SK-N-SH (cell line): ENCODE results near the gene KLC1. TPM values are rescaled to one million over a fixed set of nuclear protein-coding genes. Genes with fewer than 3 reads are reported as not detected.

Source experiments
- CTCF ChIA-PET: fragments of 300-600, 350-600 bp; formaldehyde crosslinking; extraction: SDS; loops from one replicate; lab custom pipeline; 2021; lab: Yijun Ruan, JAX
- POLR2A ChIA-PET: fragments of 350-600 bp; sonication (Branson Sonifier 250); formaldehyde crosslinking; extraction: SDS; loops from one replicate; lab custom pipeline; 2020; ENCODE audit warnings: antibody characterized with exemption, inconsistent platforms; lab: Yijun Ruan, JAX
- DNase-seq: peaks from one replicate; pipeline ENCODE4 v3.0.0; 2012
- H2AFZ ChIP-seq: fragments of 200-600 bp; sonication (generic); 2 replicates; pipeline ENCODE4 v1.8.1; 2016; ENCODE audit warnings: antibody characterized with exemption, mild to moderate bottlenecking, low read depth
- H3F3A ChIP-seq: fragments of 200-600 bp; sonication (generic); replicated peaks from 2 replicates; pipeline ENCODE3; 2016; ENCODE audit warnings: antibody characterized with exemption, mild to moderate bottlenecking; ENCODE audit not compliant: insufficient read depth
- H3K27ac ChIP-seq, 2 experiments: fragments of 200-500 bp in 1 of 2; fragments of 200-600 bp in 1 of 2; sonication (Bioruptor generic) in 1 of 2; sonication (generic), shearing (Covaris generic) in 1 of 2; 2 replicates each; pipeline versions ENCODE4 v1.5.1 to v1.6.1; 2014 to 2016; ENCODE audit warnings: low read depth in 2 of 2, inconsistent platforms in 1 of 2, low read length in 1 of 2, mild to moderate bottlenecking in 1 of 2, mixed read lengths in 1 of 2
- H3K27me3 ChIP-seq: fragments of 200-600 bp; sonication (generic), shearing (Covaris generic); 2 replicates; pipeline ENCODE4 v1.6.1; 2016; ENCODE audit warnings: mixed run types; ENCODE audit not compliant: insufficient read depth
- H3K36me3 ChIP-seq, 2 experiments: fragments of 200-500 bp in 1 of 2; fragments of 200-600 bp in 1 of 2; sonication (Bioruptor generic) in 1 of 2; sonication (generic) in 1 of 2; replicated peaks in 1 of 2; 2 replicates each; pipeline versions ENCODE3 to v1.5.1; 2014 to 2016; ENCODE audit warnings: low read length in 1 of 2, mild to moderate bottlenecking in 1 of 2; ENCODE audit not compliant: insufficient read depth in 2 of 2, control insufficient read depth in 1 of 2
- H3K4me1 ChIP-seq, 2 experiments: fragments of 200-500 bp in 1 of 2; fragments of 200-600 bp in 1 of 2; sonication (Bioruptor generic) in 1 of 2; sonication (generic), shearing (Covaris generic) in 1 of 2; 2 replicates each; pipeline versions ENCODE4 v1.5.1 to v1.6.1; 2014 to 2016; ENCODE audit warnings: low read depth in 1 of 2, low read length in 1 of 2, mixed run types in 1 of 2; ENCODE audit not compliant: insufficient read depth in 2 of 2, control insufficient read depth in 1 of 2
- H3K4me2 ChIP-seq: fragments of 200-600 bp; sonication (generic), shearing (Covaris generic); 2 replicates; pipeline ENCODE4 v1.6.1; 2017; ENCODE audit warnings: mixed run types
- H3K4me3 ChIP-seq, 2 experiments: fragments of 200-500 bp in 1 of 2; fragments of 200-600 bp in 1 of 2; sonication (Bioruptor generic) in 1 of 2; sonication (generic), shearing (Covaris generic) in 1 of 2; 2 replicates each; pipeline versions ENCODE4 v1.5.1 to v1.8.1; 2014 to 2016; ENCODE audit warnings: low read depth in 2 of 2, inconsistent platforms in 1 of 2, low read length in 1 of 2, mild to moderate bottlenecking in 1 of 2, mixed read lengths in 1 of 2, moderate library complexity in 1 of 2
- H3K79me2 ChIP-seq: fragments of 200-600 bp; sonication (generic); 2 replicates; pipeline ENCODE4 v1.8.1; 2017; ENCODE audit warnings: mild to moderate bottlenecking; ENCODE audit not compliant: insufficient read depth
- H3K9ac ChIP-seq: fragments of 200-600 bp; sonication (generic); 2 replicates; pipeline ENCODE4 v1.6.1; 2017; ENCODE audit warnings: mixed run types
- H3K9me2 ChIP-seq: fragments of 200-600 bp; sonication (generic); 2 replicates; pipeline ENCODE4 v1.6.1; 2017; ENCODE audit warnings: mixed run types
- H3K9me3 ChIP-seq: fragments of 200-600 bp; sonication (generic); 2 replicates; pipeline ENCODE4 v1.6.1; 2017; ENCODE audit warnings: mixed run types, mild to moderate bottlenecking, moderate library complexity
- H4K20me1 ChIP-seq: fragments of 200-600 bp; sonication (generic); 2 replicates; pipeline ENCODE4 v1.6.1; 2017; ENCODE audit warnings: mild to moderate bottlenecking, mixed run types; ENCODE audit not compliant: insufficient read depth
- ELF1 ChIP-seq: IDR thresholded peaks from 2 replicates; pipeline ENCODE4 v1.4.0; 2012
- EZH2phosphoT487 ChIP-seq: fragments of 200-600 bp; sonication (generic); IDR thresholded peaks from 2 replicates; pipeline ENCODE4 v1.6.1; 2017; ENCODE audit warnings: low read depth, mixed run types, mild to moderate bottlenecking, antibody characterized with exemption, moderate library complexity, borderline replicate concordance
- FOXJ3 ChIP-seq: sonication (generic); formaldehyde crosslinking; IDR thresholded peaks from 2 replicates; pipeline ENCODE4 v1.5.1; 2020; ENCODE audit warnings: mild to moderate bottlenecking, missing genetic modification reagents
- GABPA ChIP-seq: IDR thresholded peaks from 2 replicates; pipeline ENCODE4 v1.4.0; 2012; ENCODE audit warnings: low read depth, mild to moderate bottlenecking
- GATA2 ChIP-seq: sonication (generic); formaldehyde crosslinking; IDR thresholded peaks from 2 replicates; pipeline ENCODE4 v1.5.0; 2020; ENCODE audit warnings: mild to moderate bottlenecking, missing genetic modification reagents
- MEF2A ChIP-seq: IDR thresholded peaks from 2 replicates; pipeline ENCODE4 v1.4.0; 2012; ENCODE audit warnings: low read depth, borderline replicate concordance
- MXI1 ChIP-seq: IDR thresholded peaks from 2 replicates; pipeline ENCODE4 v1.6.1; 2012; ENCODE audit warnings: mild to moderate bottlenecking, low read depth, low read length, improper control_type of control experiment
- NFIC ChIP-seq: IDR thresholded peaks from 2 replicates; pipeline ENCODE4 v1.4.0; 2012; ENCODE audit warnings: borderline replicate concordance
- NRF1 ChIP-seq: IDR thresholded peaks from 2 replicates; pipeline ENCODE4 v1.6.1; 2012; ENCODE audit warnings: low read depth, mild to moderate bottlenecking, low read length
- RCOR1 ChIP-seq: fragments of 150-350 bp; IDR thresholded peaks from 2 replicates; pipeline ENCODE4 v1.6.1; 2017; ENCODE audit warnings: antibody characterized with exemption, low read length
- RFX5 ChIP-seq: IDR thresholded peaks from 2 replicates; pipeline ENCODE4 v1.6.1; 2012; ENCODE audit warnings: mild to moderate bottlenecking, improper control_type of control experiment, low read length
- SMC3 ChIP-seq: IDR thresholded peaks from 2 replicates; pipeline ENCODE4 v1.6.1; 2012; ENCODE audit warnings: low read depth, low read length, improper control_type of control experiment
- TCF12 ChIP-seq: IDR thresholded peaks from 2 replicates; pipeline ENCODE4 v1.4.0; 2012
- YY1 ChIP-seq: IDR thresholded peaks from 2 replicates; pipeline ENCODE4 v1.4.0; 2012; ENCODE audit warnings: low read depth, mild to moderate bottlenecking
- WGBS: methylation state at CpG from one replicate; pipeline ENCODE4 v1.1.6; 2017; ENCODE audit warnings: low lambda C conversion rate; 5-methylcytosine and 5-hydroxymethylcytosine counted together
- polyA plus RNA-seq, 3 experiments: library from polyadenylated mRNA; depleted of rRNA; stranded (reverse); fragments of >200 nt; gene quantifications; 2 replicates each; pipeline ENCODE4 v1.2.3, GENCODE V29; 2012
- TF ChIP-seq, protein P1 (sequence below): IDR thresholded peaks from 2 replicates; pipeline ENCODE4 v1.4.0; 2012; ENCODE audit warnings: low read depth
- TF ChIP-seq, protein P2 (sequence below): fragments of 150-350 bp; IDR thresholded peaks from 2 replicates; pipeline ENCODE4 v1.6.1; 2017; ENCODE audit warnings: antibody characterized with exemption, low read length, low read depth, borderline replicate concordance
- TF ChIP-seq, protein P3 (sequence below): IDR thresholded peaks from 2 replicates; pipeline ENCODE4 v1.4.0; 2012; ENCODE audit warnings: low read depth, borderline replicate concordance
- TF ChIP-seq, protein P4 (sequence below): IDR thresholded peaks from 2 replicates; pipeline ENCODE4 v1.4.0; 2012; ENCODE audit warnings: low read depth, borderline replicate concordance
- TF ChIP-seq, protein P5 (sequence below): fragments of 200-600 bp; sonication (generic); IDR thresholded peaks from 2 replicates; pipeline ENCODE4 v1.6.1; 2017; ENCODE audit warnings: antibody characterized with exemption, mild to moderate bottlenecking, moderate library complexity
- TF ChIP-seq, protein P6 (sequence below): fragments of 150-350 bp; IDR thresholded peaks from 2 replicates; pipeline ENCODE4 v1.6.1; 2016; ENCODE audit warnings: mild to moderate bottlenecking, low read depth, low read length

The KLC1 gene
- polyA plus RNA-seq, 1 of the 3 experiments (the other 2 are of a cell fraction): 308 TPM

DNA sequence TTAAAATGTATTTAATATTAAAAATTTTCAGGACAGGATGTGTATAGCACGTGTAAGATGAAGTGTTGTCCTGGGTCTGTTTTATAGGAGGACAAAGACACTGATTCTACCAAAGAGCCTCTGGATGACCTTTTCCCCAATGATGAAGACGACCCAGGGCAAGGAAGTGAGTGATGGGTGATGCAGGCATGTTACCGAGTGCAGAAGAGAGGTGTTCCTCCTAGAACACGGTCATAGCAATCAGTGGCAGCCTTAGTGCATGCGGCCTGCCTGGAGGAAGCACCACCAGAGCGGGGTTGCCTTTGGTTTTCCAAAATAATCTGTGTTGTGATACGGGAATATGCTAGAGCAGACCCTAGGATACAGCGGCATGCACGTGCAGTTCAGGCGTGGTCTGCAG is 33.0 kb downstream of the KLC1 start:
- no peak overlapping the region for H3K4me3 ChIP-seq
- no peak for DNase-seq
- 91% methylated on average over 8 of the region's 10 CpGs for WGBS
- H3K4me2 ChIP-seq: no peak overlapping the region
- no peak overlapping the region for H3K9ac ChIP-seq
- ChIA-PET POLR2A (no interaction called here), CTCF (no interaction called here)
- H3K27ac ChIP-seq: no peak overlapping the region
- H3K79me2 ChIP-seq: peaks cover 94% of the 10 kb centered on the region
- H3K27me3 ChIP-seq: no peaks in the 10 kb centered on the region
- H3K9me3 ChIP-seq: no peaks in the 10 kb centered on the region
- H2AFZ ChIP-seq: no peak overlapping the region
- peaks cover 28% of the 10 kb centered on the region for H3F3A ChIP-seq
- H3K36me3 ChIP-seq: peaks cover 40 to 73% of the 10 kb centered on the region in 2 experiments
- H4K20me1 ChIP-seq: peaks cover 70% of the 10 kb centered on the region
- TF ChIP-seq RFX5 (no peak), GABPA (no peak), YY1 (no peak), MXI1 (no peak), TCF12 (no peak), GATA2 (CRISPR knock-in tag) (no peak), SMC3 (no peak), EZH2phosphoT487 (no peak), FOXJ3 (CRISPR knock-in tag) (no peak), MEF2A (no peak), RCOR1 (no peak), NRF1 (no peak), NFIC (no peak), ELF1 (no peak)
- TF ChIP-seq, protein P1, sequence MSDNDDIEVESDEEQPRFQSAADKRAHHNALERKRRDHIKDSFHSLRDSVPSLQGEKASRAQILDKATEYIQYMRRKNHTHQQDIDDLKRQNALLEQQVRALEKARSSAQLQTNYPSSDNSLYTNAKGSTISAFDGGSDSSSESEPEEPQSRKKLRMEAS: no peak
- TF ChIP-seq, protein P2, sequence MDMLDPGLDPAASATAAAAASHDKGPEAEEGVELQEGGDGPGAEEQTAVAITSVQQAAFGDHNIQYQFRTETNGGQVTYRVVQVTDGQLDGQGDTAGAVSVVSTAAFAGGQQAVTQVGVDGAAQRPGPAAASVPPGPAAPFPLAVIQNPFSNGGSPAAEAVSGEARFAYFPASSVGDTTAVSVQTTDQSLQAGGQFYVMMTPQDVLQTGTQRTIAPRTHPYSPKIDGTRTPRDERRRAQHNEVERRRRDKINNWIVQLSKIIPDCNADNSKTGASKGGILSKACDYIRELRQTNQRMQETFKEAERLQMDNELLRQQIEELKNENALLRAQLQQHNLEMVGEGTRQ: no peak
- TF ChIP-seq, protein P3, sequence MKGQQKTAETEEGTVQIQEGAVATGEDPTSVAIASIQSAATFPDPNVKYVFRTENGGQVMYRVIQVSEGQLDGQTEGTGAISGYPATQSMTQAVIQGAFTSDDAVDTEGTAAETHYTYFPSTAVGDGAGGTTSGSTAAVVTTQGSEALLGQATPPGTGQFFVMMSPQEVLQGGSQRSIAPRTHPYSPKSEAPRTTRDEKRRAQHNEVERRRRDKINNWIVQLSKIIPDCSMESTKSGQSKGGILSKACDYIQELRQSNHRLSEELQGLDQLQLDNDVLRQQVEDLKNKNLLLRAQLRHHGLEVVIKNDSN: no peak
- TF ChIP-seq, protein P4, sequence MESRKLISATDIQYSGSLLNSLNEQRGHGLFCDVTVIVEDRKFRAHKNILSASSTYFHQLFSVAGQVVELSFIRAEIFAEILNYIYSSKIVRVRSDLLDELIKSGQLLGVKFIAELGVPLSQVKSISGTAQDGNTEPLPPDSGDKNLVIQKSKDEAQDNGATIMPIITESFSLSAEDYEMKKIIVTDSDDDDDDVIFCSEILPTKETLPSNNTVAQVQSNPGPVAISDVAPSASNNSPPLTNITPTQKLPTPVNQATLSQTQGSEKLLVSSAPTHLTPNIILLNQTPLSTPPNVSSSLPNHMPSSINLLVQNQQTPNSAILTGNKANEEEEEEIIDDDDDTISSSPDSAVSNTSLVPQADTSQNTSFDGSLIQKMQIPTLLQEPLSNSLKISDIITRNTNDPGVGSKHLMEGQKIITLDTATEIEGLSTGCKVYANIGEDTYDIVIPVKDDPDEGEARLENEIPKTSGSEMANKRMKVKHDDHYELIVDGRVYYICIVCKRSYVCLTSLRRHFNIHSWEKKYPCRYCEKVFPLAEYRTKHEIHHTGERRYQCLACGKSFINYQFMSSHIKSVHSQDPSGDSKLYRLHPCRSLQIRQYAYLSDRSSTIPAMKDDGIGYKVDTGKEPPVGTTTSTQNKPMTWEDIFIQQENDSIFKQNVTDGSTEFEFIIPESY: no peak
- TF ChIP-seq, protein P5, sequence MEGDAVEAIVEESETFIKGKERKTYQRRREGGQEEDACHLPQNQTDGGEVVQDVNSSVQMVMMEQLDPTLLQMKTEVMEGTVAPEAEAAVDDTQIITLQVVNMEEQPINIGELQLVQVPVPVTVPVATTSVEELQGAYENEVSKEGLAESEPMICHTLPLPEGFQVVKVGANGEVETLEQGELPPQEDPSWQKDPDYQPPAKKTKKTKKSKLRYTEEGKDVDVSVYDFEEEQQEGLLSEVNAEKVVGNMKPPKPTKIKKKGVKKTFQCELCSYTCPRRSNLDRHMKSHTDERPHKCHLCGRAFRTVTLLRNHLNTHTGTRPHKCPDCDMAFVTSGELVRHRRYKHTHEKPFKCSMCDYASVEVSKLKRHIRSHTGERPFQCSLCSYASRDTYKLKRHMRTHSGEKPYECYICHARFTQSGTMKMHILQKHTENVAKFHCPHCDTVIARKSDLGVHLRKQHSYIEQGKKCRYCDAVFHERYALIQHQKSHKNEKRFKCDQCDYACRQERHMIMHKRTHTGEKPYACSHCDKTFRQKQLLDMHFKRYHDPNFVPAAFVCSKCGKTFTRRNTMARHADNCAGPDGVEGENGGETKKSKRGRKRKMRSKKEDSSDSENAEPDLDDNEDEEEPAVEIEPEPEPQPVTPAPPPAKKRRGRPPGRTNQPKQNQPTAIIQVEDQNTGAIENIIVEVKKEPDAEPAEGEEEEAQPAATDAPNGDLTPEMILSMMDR: no peak
- TF ChIP-seq, protein P6, sequence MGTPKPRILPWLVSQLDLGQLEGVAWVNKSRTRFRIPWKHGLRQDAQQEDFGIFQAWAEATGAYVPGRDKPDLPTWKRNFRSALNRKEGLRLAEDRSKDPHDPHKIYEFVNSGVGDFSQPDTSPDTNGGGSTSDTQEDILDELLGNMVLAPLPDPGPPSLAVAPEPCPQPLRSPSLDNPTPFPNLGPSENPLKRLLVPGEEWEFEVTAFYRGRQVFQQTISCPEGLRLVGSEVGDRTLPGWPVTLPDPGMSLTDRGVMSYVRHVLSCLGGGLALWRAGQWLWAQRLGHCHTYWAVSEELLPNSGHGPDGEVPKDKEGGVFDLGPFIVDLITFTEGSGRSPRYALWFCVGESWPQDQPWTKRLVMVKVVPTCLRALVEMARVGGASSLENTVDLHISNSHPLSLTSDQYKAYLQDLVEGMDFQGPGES: no peak
- H3K9me2 ChIP-seq: no peaks in the 10 kb centered on the region
- 0 out of 4 replicates have a peak, but pooled peaks cover 0 to 9% of the 10 kb centered on the region in 2 experiments for H3K4me1 ChIP-seq
